ENCODE measurements around the gene LMBRD2. TPM values are rescaled to one million over a fixed set of nuclear protein-coding genes. Genes with fewer than 3 reads are reported as not detected.
A peak's percentile ranks its signal among the peaks of the same experiment; 100 is the strongest.
"Not testable (repeated sequence)": the region's sequence is repeated elsewhere in the genome, so short reads cannot be mapped to it uniquely, and the experiment has no call there.

LMBRD2 gene
- total and polyA plus RNA-seq, 8 donors = 9.8 to 13.6 (median 12.6) TPM

DNA sequence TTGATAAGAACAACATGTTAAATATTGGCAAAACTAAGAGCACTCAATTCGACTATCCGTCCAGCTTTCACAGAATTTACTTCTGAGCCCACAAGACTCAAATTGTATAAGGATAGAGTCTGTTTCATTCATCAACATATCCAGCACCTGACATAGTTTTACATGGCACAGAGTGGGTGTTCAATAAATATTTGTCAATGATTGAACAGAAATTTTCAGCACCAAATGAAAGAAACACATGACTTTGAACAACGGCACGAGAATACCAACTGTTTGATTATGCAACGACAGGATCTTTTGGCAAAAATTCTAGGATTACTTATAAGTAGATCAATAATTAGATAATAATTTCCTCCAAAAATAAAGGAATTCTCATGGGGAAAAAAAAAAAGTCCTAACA, 42.1 kb upstream of the LMBRD2 start:
- Histone ChIP-seq H3K36me3 (peaks cover 0 to 59% of the 10 kb centered on the region in 2 donors), H3K4me1 (no peaks in the 10 kb centered on the region), H3K9me3 (peaks cover 0 to 11% of the 10 kb centered on the region in 2 donors), H3K4me3 (no peak overlapping the region), H3K27ac (no peak overlapping the region), H3K27me3 (no peaks in the 10 kb centered on the region)
- TF ChIP-seq, protein P1, sequence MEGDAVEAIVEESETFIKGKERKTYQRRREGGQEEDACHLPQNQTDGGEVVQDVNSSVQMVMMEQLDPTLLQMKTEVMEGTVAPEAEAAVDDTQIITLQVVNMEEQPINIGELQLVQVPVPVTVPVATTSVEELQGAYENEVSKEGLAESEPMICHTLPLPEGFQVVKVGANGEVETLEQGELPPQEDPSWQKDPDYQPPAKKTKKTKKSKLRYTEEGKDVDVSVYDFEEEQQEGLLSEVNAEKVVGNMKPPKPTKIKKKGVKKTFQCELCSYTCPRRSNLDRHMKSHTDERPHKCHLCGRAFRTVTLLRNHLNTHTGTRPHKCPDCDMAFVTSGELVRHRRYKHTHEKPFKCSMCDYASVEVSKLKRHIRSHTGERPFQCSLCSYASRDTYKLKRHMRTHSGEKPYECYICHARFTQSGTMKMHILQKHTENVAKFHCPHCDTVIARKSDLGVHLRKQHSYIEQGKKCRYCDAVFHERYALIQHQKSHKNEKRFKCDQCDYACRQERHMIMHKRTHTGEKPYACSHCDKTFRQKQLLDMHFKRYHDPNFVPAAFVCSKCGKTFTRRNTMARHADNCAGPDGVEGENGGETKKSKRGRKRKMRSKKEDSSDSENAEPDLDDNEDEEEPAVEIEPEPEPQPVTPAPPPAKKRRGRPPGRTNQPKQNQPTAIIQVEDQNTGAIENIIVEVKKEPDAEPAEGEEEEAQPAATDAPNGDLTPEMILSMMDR (IDR thresholded peaks at IDR 0.05) = no peak
- DNase-seq (no peak), ATAC-seq (no peak)
- intact Hi-C loops (cut with DNase I) = no loop called here

DNA sequence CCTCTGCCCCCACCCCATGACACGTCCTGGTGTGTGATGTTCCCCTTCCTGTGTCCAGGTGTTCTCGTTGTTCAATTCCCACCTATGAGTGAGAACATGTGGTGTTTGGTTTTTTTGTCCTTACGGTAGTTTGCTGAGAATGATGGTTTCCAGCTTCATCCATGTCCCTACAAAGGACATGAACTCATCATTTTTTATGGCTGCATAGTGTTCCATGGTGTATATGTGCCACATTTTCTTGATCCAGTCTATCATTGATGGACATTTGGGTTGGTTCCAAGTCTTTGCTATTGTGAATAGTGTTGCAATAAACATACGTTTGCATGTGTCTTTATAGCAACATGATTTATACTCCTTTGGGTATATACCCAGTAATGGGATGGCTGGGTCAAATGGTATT, 32.7 kb upstream of the LMBRD2 start:
- intact Hi-C loops (cut with DNase I); ATAC-seq; H3K4me1 ChIP-seq; H3K4me3 ChIP-seq; H3K27me3 ChIP-seq; H3K27ac ChIP-seq; DNase-seq: not testable (repeated sequence)
- peaks cover 0 to 11% of the 10 kb centered on the region in 2 donors for H3K9me3 ChIP-seq
- peaks cover 0 to 40% of the 10 kb centered on the region in 2 donors for H3K36me3 ChIP-seq

DNA sequence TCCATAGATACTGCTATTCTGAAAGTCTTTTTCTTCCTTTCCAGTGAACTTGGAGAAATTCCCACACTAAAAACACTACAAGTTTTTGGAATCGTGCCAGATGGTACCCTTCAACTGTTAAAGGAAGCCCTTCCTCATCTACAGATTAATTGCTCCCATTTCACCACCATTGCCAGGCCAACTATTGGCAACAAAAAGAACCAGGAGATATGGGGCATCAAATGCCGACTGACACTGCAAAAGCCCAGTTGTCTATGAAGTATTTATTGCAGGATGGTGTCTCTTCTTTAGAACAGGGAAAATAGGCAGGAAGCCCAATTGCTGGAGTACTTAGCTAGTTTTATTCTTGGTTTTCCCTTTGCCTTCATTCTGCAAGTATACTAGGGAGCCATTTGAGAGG, 30.1 kb upstream of the LMBRD2 start:
- DNase-seq = no peak
- Histone ChIP-seq H3K4me3 (no peak overlapping the region), H3K36me3 (peaks cover 0 to 53% of the 10 kb centered on the region in 2 donors), H3K4me1 (no peaks in the 10 kb centered on the region), H3K27me3 (no peaks in the 10 kb centered on the region), H3K9me3 (no peaks in the 10 kb centered on the region), H3K27ac (no peak overlapping the region)
- intact Hi-C loops (cut with DNase I) = no loop called here
- no peak for ATAC-seq
- TF ChIP-seq, protein P1 (IDR thresholded peaks at IDR 0.05) = no peak

DNA sequence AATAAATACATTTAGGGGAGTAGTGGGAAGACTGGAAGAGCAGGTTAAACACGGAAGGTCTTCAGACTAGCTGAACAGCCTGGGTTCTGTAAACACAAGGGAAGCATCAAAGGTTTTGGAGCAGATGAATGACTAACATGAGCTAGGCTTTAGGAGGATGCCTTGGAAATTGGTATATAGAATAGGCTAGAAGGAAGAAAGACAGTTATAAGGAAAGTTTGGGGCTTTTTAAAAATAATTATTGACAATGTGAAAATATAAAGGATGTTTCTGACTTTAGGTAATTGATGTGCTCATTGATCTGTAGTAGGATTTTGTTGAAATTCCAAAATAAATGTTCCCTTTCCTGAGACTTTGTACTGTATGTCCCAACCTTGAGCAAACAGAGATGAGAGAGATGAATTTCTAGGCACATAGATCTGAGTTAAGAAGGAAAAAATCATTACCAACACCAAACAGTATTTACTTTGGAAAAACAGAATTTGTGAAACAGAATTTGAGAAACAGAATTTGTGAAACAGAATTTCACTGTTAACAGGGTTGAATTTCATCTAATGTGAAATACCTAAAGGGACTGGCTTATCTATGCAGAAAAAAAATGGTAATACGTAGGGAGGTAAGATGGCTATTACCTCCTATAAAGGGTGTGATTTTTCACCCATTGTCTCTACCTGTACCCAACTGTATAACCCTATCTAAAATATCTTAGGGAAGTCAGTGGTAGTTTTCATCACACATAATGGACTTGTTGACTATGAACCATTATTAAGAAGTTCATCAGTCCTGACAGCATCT, 29.1 kb upstream of the LMBRD2 start:
- no peak for ATAC-seq
- DNase-seq = peak in 1 of 4 donors; percentile 21
- intact Hi-C loops (cut with DNase I) = no loop called here
- Histone ChIP-seq H3K9me3 (no peaks in the 10 kb centered on the region), H3K4me1 (no peaks in the 10 kb centered on the region), H3K27ac (no peak overlapping the region), H3K36me3 (peaks cover 0 to 53% of the 10 kb centered on the region in 2 donors), H3K4me3 (no peak overlapping the region), H3K27me3 (no peaks in the 10 kb centered on the region)
- TF ChIP-seq, protein P1 (IDR thresholded peaks at IDR 0.05) = no peak

DNA sequence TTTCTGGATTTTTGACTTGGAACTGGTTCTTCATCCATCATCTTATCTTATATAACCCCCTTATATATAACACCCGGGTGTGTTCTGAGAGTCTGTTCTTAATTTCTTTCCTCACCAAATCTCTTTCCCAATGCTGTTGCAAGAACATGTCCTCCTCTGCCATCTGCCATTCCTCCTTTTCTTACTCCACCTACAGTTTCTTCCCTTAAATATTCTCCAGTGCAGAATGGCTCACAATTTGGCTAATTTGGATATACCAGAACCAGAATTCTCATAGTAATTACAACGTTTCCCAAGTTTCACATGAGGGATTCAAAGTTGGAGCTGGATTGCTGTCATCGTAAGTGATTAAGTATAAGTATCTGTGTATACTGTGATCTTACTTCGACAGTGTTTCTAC, 28.3 kb upstream of the LMBRD2 start:
- no peak for ATAC-seq
- Histone ChIP-seq H3K9me3 (no peaks in the 10 kb centered on the region), H3K27ac (no peak overlapping the region), H3K4me3 (no peak overlapping the region), H3K4me1 (no peaks in the 10 kb centered on the region), H3K36me3 (peaks cover 0 to 59% of the 10 kb centered on the region in 2 donors), H3K27me3 (no peaks in the 10 kb centered on the region)
- TF ChIP-seq, protein P1 (IDR thresholded peaks at IDR 0.05) = no peak
- intact Hi-C loops (cut with DNase I) = no loop called here
- no peak for DNase-seq

DNA sequence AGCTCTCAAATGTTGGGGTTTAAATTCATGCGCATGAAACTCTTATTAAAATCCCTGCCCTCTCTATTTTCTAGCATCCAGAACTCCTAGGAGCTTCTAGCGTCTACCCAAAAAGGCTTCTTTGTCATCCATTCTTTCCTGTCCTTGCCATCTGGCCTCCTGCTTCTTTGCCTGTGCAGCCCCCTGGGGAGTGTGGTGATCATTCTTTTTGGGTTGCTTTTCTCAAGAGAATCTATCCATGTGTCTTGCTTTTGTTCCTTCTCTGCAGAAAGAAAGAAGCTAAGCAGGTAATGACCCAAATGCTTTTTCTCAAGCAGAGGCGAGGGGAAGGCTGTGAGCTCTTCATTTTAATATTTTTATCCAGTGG, 26.8 kb upstream of the LMBRD2 start:
- Histone ChIP-seq H3K4me3 (no peak overlapping the region), H3K36me3 (peaks cover 0 to 72% of the 10 kb centered on the region in 2 donors), H3K4me1 (no peaks in the 10 kb centered on the region), H3K27ac (no peak overlapping the region), H3K27me3 (no peaks in the 10 kb centered on the region), H3K9me3 (no peaks in the 10 kb centered on the region)
- ATAC-seq (no peak), DNase-seq (no peak)
- intact Hi-C loops (cut with DNase I) = no loop called here
- TF ChIP-seq, protein P1 (IDR thresholded peaks at IDR 0.05) = no peak

Data from left lung (tissue), 10 donors.